Measurements from ENCODE around the gene GLOD5.

Gene GLOD5

DNA sequence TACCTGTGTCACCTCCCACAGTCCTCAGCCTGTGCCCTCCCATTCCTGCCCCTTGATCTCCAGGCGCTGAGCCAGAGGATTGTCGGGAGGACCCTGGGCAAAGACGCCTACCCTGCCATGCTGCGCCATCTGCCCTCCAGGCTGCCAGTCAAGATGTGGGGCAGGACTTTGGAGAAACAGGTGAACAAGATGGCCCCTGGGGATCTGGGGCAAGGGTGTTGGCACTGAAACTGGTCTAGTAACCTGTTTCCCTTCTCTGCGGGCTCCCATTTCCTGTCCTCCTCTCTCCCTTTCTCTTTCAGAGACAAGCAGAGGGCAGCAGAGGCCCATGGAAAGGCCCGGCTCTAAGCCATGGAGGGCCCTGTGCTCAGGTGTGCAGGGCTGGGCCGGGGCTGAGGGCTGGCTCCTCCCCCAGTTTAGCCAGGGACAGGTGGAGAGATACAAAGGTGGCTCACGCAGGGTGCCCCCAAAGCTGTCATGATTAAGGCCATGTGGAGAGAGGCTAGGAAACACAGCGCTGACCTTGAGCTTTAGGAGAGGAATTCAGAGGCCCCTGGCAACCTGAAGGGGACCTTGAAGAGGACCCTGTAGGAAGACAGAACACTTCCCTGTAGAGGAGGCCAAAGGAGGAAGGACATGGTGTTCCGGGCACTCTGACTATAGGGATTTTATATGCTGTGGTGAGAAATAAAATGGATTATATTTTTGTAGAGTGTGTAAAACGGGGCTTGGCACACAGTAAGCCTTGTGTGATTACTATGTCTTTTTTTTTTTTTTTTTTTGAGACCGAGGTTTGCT lies at the start of gene GLOD5:
Gene GLOD5 (plus strand): TSS at position 74 of the 798 bp plus-strand sequence. CDS start 44 bp downstream, at position 118.
- H3K27ac ChIP-seq: no peak within 1 kb of the TSS
- no peaks in the 10 kb centered on the region for H3K36me3 ChIP-seq (ENCODE audit: insufficient read depth)
- no peak within 1 kb of the TSS for H2AFZ ChIP-seq (ENCODE audit: low read depth)
- no peak within 1 kb of the TSS for H3K4me2 ChIP-seq
- H3K4me3 ChIP-seq (IDR thresholded peaks at IDR 0.05; ENCODE audit: insufficient read depth, low read depth, low read length): no peak within 1 kb of the TSS
- TF ChIP-seq, protein P1, sequence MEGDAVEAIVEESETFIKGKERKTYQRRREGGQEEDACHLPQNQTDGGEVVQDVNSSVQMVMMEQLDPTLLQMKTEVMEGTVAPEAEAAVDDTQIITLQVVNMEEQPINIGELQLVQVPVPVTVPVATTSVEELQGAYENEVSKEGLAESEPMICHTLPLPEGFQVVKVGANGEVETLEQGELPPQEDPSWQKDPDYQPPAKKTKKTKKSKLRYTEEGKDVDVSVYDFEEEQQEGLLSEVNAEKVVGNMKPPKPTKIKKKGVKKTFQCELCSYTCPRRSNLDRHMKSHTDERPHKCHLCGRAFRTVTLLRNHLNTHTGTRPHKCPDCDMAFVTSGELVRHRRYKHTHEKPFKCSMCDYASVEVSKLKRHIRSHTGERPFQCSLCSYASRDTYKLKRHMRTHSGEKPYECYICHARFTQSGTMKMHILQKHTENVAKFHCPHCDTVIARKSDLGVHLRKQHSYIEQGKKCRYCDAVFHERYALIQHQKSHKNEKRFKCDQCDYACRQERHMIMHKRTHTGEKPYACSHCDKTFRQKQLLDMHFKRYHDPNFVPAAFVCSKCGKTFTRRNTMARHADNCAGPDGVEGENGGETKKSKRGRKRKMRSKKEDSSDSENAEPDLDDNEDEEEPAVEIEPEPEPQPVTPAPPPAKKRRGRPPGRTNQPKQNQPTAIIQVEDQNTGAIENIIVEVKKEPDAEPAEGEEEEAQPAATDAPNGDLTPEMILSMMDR (conservative IDR thresholded peaks at IDR 0.05; ENCODE audit: low read depth, low read length): no peak
- no peaks in the 10 kb centered on the region for H3K4me1 ChIP-seq (ENCODE audit: low read depth, poor library complexity, severe bottlenecking)
- no peaks in the 10 kb centered on the region for H4K20me1 ChIP-seq (ENCODE audit: insufficient read depth)
- no peak within 1 kb of the TSS for H3K9ac ChIP-seq
- no peaks in the 10 kb centered on the region for H3K79me2 ChIP-seq (ENCODE audit: insufficient read depth, low read depth)
- no peaks in the 10 kb centered on the region for H3K27me3 ChIP-seq (ENCODE audit: insufficient read depth, low read depth)

DNA sequence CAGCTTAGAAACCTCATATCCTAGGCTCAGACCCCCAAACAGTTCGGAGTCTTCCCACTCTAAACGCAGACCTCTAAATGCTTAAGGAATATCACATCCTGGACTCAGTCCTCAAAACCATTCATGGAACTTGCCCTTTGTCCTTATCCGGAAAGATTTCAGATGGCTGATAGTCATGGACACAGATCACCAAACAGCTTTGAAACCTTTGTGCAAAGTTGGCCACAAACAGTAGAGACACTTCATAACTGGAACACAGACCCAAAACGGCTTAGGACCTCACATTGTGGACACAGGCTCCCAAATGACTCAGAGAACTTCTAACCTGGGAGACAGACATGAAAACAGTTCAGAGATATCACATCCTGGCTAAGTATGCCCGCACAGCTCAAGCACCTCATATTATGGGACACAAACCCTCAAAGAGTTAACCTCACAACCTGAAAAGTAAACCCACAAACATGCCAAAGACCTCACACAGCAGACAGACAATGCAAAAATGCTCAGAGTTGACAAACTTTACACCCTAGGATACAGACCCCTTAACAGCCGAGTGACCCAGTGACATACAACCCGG lies 49.5 kb upstream of the GLOD5 start:
- Histone ChIP-seq H3K27me3 (ENCODE audit: insufficient read depth, low read depth) (no peaks in the 10 kb centered on the region), H4K20me1 (ENCODE audit: insufficient read depth) (no peaks in the 10 kb centered on the region), H2AFZ (ENCODE audit: low read depth) (no peak overlapping the region), H3K36me3 (ENCODE audit: insufficient read depth) (no peaks in the 10 kb centered on the region), H3K4me1 (ENCODE audit: low read depth, poor library complexity, severe bottlenecking) (no peaks in the 10 kb centered on the region), H3K9ac (no peak overlapping the region), H3K4me2 (no peak overlapping the region), H3K27ac (no peak overlapping the region), H3K4me3 (IDR thresholded peaks at IDR 0.05; ENCODE audit: insufficient read depth, low read depth, low read length) (no peak overlapping the region), H3K79me2 (ENCODE audit: insufficient read depth, low read depth) (no peaks in the 10 kb centered on the region)
- TF ChIP-seq, protein P1 (conservative IDR thresholded peaks at IDR 0.05; ENCODE audit: low read depth, low read length): no peak

DNA sequence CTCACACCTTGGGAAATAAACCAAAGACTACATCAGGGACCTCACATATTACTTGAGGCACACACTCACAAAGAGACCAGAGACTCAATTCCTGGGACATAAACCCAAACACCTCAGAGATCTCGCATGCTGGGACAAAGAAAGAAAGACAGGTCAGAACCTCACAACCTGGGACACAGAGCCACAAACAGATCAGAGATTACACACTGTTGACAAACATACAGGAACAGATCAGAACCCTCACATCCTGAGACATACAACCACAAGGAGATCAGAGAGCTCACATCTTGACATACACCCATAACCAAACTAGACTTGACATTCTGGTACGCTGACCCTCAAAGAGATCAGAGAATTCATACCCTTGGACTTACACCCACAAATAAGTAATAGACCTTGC lies 47.7 kb upstream of the GLOD5 start:
- H3K27me3 ChIP-seq (ENCODE audit: insufficient read depth, low read depth): no peaks in the 10 kb centered on the region
- no peak overlapping the region for H3K9ac ChIP-seq
- H3K27ac ChIP-seq: no peak overlapping the region
- H3K4me1 ChIP-seq (ENCODE audit: low read depth, poor library complexity, severe bottlenecking): no peaks in the 10 kb centered on the region
- TF ChIP-seq, protein P1 (conservative IDR thresholded peaks at IDR 0.05; ENCODE audit: low read depth, low read length): no peak
- no peak overlapping the region for H3K4me2 ChIP-seq
- no peak overlapping the region for H3K4me3 ChIP-seq (IDR thresholded peaks at IDR 0.05; ENCODE audit: insufficient read depth, low read depth, low read length)
- H2AFZ ChIP-seq (ENCODE audit: low read depth): no peak overlapping the region
- no peaks in the 10 kb centered on the region for H3K36me3 ChIP-seq (ENCODE audit: insufficient read depth)
- no peaks in the 10 kb centered on the region for H3K79me2 ChIP-seq (ENCODE audit: insufficient read depth, low read depth)
- H4K20me1 ChIP-seq (ENCODE audit: insufficient read depth): no peaks in the 10 kb centered on the region

DNA sequence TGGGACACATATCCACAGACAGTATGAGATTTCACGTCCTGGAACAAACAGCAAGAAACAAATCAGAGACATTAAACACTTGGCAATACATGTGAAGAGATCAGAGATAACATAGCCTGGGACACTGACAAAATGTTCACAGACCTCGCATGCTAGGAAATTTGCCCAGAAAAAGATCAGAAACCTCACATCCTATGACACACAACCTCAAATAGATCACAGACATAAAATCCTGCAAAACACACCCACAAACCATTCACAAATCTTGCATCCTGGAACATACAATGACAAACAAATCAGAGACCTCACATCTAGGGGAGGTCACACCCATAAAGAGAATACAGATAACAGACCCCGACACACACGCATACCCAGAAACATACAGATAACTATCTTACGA lies 47.0 kb upstream of the GLOD5 start:
- Histone ChIP-seq H3K4me1 (ENCODE audit: low read depth, poor library complexity, severe bottlenecking) (no peaks in the 10 kb centered on the region), H3K27ac (no peak overlapping the region), H3K4me2 (no peak overlapping the region), H3K79me2 (ENCODE audit: insufficient read depth, low read depth) (no peaks in the 10 kb centered on the region), H4K20me1 (ENCODE audit: insufficient read depth) (no peaks in the 10 kb centered on the region), H3K4me3 (IDR thresholded peaks at IDR 0.05; ENCODE audit: insufficient read depth, low read depth, low read length) (no peak overlapping the region), H2AFZ (ENCODE audit: low read depth) (no peak overlapping the region), H3K9ac (no peak overlapping the region), H3K27me3 (ENCODE audit: insufficient read depth, low read depth) (no peaks in the 10 kb centered on the region), H3K36me3 (ENCODE audit: insufficient read depth) (no peaks in the 10 kb centered on the region)
- TF ChIP-seq, protein P1 (conservative IDR thresholded peaks at IDR 0.05; ENCODE audit: low read depth, low read length): no peak
